Measurements from ENCODE around the gene ZNF768.
"Not testable (repeated sequence)": the region's sequence is repeated elsewhere in the genome, so short reads cannot be mapped to it uniquely, and the experiment has no call there.

The ZNF768 gene

GRCh38 chr16:30488764-30489605, 37.4 kb downstream of the ZNF768 start:
- DNase-seq (ENCODE audit: low read depth in 2 of 2) = no peak
- no peak for TF ChIP-seq CTCF (IDR thresholded peaks at IDR 0.05; ENCODE audit: low read depth, low read length)
- no peak overlapping the region for H3K4me3 ChIP-seq (replicated peaks in 1 of 2; ENCODE audit: low read depth in 2 of 2, low read length in 2 of 2)

- no peak for TF ChIP-seq CTCF (IDR thresholded peaks at IDR 0.05; ENCODE audit: low read depth, low read length)
- no peak overlapping the region for H3K4me3 ChIP-seq (replicated peaks in 1 of 2; ENCODE audit: low read depth in 2 of 2, low read length in 2 of 2)
- peak in 1 of 2 donors; percentile 18 for DNase-seq (ENCODE audit: low read depth in 2 of 2)
Measured at GRCh38 chr16:30485818-30486436, 40.4 kb downstream of the ZNF768 start.

- peak in 1 of 2 donors; percentile 10 for DNase-seq (ENCODE audit: low read depth in 2 of 2)
- H3K4me3 ChIP-seq (replicated peaks in 1 of 2; ENCODE audit: low read depth in 2 of 2, low read length in 2 of 2) = no peak overlapping the region
- no peak for TF ChIP-seq CTCF (IDR thresholded peaks at IDR 0.05; ENCODE audit: low read depth, low read length)
Measured at GRCh38 chr16:30484887-30485286, 41.5 kb downstream of the ZNF768 start.

GRCh38 chr16:30482366-30482765, 44.0 kb downstream of the ZNF768 start:
- no peak for DNase-seq (ENCODE audit: low read depth in 2 of 2)
- peak; percentile 28 for TF ChIP-seq CTCF (IDR thresholded peaks at IDR 0.05; ENCODE audit: low read depth, low read length)
- H3K4me3 ChIP-seq (replicated peaks in 1 of 2; ENCODE audit: low read depth in 2 of 2, low read length in 2 of 2) = no peak overlapping the region

GRCh38 chr16:30481381-30481780, 45.0 kb downstream of the ZNF768 start:
- no peak for TF ChIP-seq CTCF (IDR thresholded peaks at IDR 0.05; ENCODE audit: low read depth, low read length)
- no peak overlapping the region for H3K4me3 ChIP-seq (replicated peaks in 1 of 2; ENCODE audit: low read depth in 2 of 2, low read length in 2 of 2)
- DNase-seq (ENCODE audit: low read depth in 2 of 2) = no peak

- DNase-seq (ENCODE audit: low read depth in 2 of 2) = no peak
- TF ChIP-seq CTCF (IDR thresholded peaks at IDR 0.05; ENCODE audit: low read depth, low read length) = no peak
- H3K4me3 ChIP-seq (replicated peaks in 1 of 2; ENCODE audit: low read depth in 2 of 2, low read length in 2 of 2) = no peak overlapping the region
Measured at GRCh38 chr16:30478766-30479478, 47.4 kb downstream of the ZNF768 start.

- not testable (repeated sequence) for H3K4me3 ChIP-seq (replicated peaks in 1 of 2; ENCODE audit: low read depth in 2 of 2, low read length in 2 of 2); DNase-seq (ENCODE audit: low read depth in 2 of 2)
Measured at GRCh38 chr16:30477773-30478172, 48.6 kb downstream of the ZNF768 start.
